T-helper 2 cell treated with Interferon-gamma antibody and Interleukin-4, amounts not matched to agents 100 ng/mL and 5 ng/mL, for 36 hours (primary cell): Measurements from ENCODE around the gene SMTN. TPM values are rescaled to one million over a fixed set of nuclear protein-coding genes. Genes with fewer than 3 reads are reported as not detected.
"Not testable (repeated sequence)": the region's sequence is repeated elsewhere in the genome, so short reads cannot be mapped to it uniquely, and the experiment has no call there.

Experiments used
- intact Hi-C: fragments of 100-400 bp; cut with micrococcal nuclease; formaldehyde crosslinking; loops from one replicate; pipeline ENCODE4 v1.15.1; 2023
- total RNA-seq: library from RNA; stranded (reverse); gene quantifications from 2 replicates; pipeline ENCODE4 v1.2.3, GENCODE V29; 2022

SMTN gene
- 27.5 and 28.6 TPM in 2 replicates for total RNA-seq

GRCh38 chr22:31080848-31081649 lies at the start of gene SMTN:
SMTN (plus strand) TSS chr22:31081318; CDS start chr22:31083259, 1,941 bp downstream.
- intact Hi-C loops, result loop anchor here (5.0 to 10.0 kb wide), 5 partner anchors 84 to 264 kb away; partner anchors contain the start of genes LIMK2, PATZ1, PIK3IP1 and RNF185

GRCh38 chr22:31036671-31037550 lies 44.2 kb upstream of the SMTN start:
- intact Hi-C loops, result no loop called here

DNA sequence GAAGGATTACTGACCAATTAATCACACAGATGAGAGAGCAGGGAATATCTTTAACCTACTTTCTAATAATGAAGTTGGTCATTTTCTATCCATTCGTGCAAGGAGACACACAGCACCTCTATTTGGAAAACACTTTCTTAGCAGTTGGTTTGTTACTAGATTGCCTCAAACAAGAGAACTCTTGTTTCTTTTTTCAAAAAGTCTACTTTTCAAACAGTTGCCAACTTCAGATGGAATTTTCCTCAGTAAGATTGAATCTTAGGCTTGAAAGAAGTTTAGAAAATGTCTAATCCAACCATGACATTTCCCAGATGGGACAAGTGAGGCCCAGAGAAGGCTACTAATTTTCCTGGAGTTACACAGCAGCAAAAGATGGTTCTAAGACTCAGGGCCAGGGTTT lies 42.4 kb upstream of the SMTN start:
- intact Hi-C loops, result no loop called here

DNA sequence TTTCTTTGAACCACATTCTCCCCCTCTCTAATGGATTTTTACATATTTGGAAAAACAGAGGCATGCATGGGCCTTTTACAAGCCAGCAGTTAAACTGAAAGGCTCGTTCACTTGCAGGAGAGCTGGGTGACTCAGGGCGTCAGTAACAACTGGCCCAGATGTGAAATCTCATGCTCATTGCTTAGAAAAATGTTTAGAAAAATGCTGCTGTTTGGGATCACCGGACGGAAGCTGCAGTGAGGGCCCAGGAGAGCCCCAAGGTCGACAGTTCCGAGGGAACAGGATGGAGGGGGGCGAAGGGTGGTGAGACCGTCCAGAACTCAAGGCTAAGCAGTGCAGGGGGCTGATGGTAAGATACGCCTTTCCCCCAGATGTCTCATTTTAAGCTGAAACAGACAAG lies 41.7 kb upstream of the SMTN start:
- intact Hi-C loops, result no loop called here

- intact Hi-C loops, result no loop called here
Observed at GRCh38 chr22:31040542-31041398, 40.3 kb upstream of the SMTN start.

DNA sequence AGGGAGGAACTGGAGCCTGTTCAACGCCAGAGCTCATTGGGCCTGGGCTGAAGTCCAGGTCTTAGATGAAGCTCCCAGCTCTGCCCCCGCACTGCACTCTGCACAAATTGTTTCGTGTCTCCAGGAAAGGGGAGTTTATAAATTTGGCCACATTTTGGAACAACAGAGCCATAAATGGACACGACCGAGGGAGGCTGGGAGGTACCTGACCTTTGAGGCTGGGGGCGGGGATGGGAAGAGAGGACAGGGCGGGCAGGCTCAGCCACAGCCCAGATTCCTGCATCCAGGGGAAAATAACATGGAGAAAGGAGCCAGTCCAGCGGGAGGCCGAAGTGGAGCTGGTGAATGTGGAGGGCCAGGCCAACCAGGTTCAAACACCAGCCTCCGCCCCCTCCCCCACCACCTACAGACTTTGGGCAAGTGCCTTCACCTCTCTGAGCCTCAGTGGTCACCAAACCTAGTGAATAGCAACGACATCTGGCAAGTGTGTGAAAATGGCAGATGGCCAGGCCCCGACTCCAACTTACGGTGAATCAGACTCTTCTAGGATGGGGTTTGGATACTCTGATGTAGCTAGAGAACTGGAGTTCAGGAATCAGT lies 36.8 kb upstream of the SMTN start:
- intact Hi-C loops, result no loop called here

- intact Hi-C loops, result no loop called here
Observed at GRCh38 chr22:31045900-31046538, 35.1 kb upstream of the SMTN start.

GRCh38 chr22:31046539-31047226 lies 34.4 kb upstream of the SMTN start:
- intact Hi-C loops, result no loop called here

DNA sequence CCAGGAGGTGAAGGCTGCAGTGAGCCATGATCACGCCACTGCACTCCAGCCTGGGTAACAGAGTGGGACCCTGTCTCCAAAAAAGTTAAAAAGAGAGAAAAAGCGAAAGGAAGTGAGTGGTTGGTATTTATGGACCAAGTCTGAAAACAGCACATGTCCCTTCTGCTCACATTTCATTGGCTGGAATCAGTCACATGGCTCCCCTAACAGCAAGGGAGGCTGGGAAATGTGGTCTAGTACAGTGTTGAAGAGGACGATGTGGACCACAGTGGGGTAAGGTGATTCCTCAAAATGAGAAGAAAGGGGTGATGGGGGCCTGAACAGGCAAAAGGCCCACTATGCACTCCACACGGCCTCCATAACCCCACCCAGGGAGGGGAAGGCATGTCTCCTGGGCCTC lies 32.5 kb upstream of the SMTN start:
- intact Hi-C loops, result no loop called here

- intact Hi-C loops, result no loop called here
Observed at GRCh38 chr22:31049815-31050420, 31.2 kb upstream of the SMTN start.

GRCh38 chr22:31055117-31055634 lies 25.9 kb upstream of the SMTN start:
- intact Hi-C loops, result no loop called here

DNA sequence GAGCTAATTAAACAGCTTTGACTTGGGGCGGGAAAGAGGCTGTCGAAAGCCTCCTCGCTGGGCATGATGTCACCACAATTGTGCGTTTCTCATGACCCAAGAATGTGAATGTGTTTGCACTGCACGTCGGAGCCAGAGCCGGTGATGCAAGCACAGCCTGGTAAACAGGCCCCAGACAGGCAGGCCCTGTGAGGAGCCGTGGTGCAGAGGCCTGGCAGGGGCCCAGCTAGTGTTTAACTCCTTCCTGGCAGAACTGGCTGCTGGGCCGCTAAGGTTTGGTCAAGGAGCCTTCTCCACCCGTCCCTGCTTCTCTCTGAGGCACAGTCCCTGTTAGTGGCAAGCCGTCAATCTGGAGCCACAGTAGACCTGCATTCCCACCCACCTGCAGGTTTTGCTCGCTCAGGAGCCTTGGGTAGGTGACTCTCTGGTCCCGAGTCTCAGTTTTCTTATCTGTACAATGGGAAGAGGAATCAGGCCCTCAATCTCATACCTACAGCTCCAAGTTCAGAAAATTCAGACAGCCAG lies 25.4 kb upstream of the SMTN start:
- intact Hi-C loops, result no loop called here

GRCh38 chr22:31056986-31057599 lies 24.0 kb upstream of the SMTN start:
- intact Hi-C loops, result no loop called here

GRCh38 chr22:31059663-31060062 lies 21.5 kb upstream of the SMTN start:
- intact Hi-C loops, result not testable (repeated sequence)

- intact Hi-C loops, result no loop called here
Observed at GRCh38 chr22:31062566-31063230, 18.4 kb upstream of the SMTN start.

DNA sequence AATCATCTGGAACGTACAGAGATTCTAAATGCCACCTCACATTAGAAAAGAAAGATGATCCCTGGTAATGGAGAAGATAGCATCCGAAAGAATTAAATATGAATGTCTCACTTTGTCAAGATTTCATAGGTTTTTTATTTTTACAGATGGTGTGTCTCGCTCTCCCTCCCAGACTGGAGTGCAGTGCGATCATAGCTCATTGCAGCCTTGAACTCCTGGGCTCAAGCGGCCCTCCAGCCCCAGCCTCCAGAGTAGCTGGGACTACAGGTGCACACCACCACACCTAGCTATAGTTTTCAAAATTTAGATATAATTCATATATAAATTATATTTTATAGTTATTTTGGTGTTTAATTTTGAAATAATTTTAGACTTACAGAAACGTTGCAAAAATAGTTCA lies 16.7 kb upstream of the SMTN start:
- intact Hi-C loops, result no loop called here

DNA sequence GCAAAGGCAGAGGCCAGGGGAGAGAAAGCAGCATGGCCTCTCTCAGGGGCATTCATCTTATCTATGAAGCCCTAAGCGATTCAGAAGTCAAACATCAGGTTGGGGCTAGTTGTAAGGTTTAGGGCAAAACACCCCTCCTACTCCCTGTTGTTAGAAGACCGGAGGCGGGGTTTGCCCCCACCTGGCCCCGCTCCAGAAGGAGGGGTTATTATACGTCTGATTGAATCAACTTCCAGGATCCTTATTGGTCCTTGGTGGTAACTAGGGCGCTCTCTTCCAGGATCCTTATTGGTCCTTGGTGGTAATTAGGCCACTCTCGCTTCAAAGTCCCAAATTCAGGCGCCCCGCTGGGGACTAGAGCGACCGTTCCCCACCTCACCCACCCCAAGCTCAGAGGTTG lies 12.1 kb upstream of the SMTN start:
- intact Hi-C loops, result no loop called here
